Brain pericyte (primary cell): Measurements from ENCODE around the gene AATF.
"Not testable (repeated sequence)": the region's sequence is repeated elsewhere in the genome, so short reads cannot be mapped to it uniquely, and the experiment has no call there.

Experiments
- DNase-seq: peaks from one replicate; pipeline ENCODE4 v3.0.0-alpha.2; 2012; ENCODE audit warnings: low read depth, low spot score

AATF gene

DNA sequence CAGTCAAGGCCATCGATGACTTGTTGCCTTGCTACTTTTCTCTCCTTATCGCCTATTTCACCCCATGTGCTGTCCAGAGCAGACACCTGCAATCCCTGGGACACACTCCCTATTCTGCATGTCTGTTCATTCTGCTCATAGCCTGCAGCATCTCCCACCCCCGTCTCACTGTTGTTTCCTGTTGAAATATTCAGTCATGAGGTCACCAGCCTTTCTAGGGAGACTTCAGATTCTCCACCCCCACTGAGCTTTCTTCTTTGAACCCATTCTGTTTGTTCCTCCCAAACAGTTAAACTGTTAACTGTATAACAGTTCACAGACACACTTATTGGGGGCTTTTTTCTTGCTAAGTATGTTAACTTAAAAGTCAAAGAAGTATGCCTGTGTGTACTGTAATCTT lies 94.4 kb downstream of the AATF start:
- DNase-seq = no peak

DNA sequence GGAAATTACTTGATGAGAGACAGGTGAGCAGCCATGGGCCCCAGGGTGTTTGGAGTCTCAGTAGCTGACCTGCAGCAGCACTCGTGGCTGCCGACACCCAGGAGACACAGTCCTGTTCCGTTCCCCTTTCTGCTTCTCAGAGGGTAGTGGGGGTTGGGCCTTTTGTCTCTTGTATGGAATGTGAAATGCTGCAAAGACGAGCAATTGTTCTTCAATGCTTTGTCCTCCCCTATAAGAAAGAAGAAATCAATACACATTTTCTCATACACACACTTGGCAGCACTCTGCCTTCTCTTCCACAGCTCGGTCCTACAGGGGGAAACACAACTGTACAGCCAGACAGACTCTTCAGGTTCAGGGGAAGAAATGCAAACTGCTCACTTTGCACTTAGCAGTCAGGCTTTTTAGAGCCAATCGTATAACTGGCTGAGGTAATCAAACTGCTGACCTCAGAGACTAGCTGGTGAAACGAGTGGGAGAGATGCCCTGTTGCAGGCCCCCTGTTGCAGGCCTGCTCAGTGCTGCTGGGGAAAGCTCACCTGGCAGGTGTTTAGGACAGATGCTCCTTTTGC lies 96.7 kb downstream of the AATF start:
- no peak for DNase-seq

DNA sequence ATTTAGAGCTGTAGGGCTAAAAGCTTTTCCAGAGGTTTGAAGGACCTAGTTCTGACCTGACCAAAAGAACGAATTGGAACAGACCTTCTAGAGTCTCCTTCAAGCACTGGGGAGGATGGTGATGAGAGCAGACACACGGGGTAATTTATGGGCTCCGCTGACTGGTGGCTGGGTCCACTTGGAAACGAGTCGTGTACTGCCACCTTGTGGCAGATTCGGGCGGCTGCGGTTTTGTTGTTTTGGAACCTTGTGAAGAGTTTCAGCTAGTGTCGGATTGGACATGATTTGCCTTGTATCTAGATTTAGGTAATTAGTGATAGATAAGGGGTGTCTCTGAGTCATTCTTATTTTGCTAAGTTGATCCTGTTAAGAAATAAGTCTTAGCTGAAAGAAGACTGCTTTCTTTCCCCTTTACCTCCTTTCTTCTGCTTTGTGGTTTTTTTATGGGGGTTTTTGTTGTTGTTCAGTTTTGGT lies 98.9 kb downstream of the AATF start:
- peak; percentile 48 for DNase-seq

DNA sequence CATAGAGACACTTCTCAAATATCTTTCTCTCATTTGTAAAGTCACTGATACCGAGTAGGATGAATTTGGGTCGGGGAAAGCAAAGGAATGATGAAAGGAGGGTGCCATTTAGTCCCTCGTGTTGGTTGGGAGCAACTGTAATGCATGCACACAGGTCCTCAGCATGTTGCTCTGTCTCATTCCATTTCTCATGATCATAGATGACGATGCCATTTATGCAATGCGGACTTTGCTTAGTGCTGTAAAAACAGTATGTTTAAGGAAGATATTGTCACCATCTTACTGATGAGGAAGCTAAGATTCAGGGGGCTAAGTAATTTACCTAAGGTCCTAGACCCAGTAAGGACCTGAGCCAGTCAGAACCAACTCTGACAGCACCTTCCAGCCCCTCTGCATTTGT lies 100.1 kb downstream of the AATF start:
- DNase-seq = no peak

DNA sequence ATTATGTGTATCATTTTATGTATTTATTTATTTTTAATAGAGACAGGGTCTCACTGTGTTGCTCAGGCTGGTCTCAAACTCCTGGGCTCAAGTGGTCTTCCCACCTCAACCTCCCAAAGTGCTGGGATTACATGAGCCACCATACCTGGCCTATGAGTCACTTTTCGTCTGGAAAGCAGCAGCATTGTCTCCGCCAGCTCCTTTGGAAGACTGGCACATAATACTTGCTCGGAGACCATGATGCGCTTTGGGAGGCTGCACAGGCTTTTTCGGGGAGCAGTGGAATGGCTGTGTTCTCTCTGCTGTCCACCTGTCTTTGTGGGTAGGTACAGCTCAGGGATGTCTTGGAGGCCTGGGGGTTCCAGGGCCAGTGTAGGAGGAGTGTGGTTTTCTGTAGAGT lies 102.2 kb downstream of the AATF start:
- no peak for DNase-seq

DNA sequence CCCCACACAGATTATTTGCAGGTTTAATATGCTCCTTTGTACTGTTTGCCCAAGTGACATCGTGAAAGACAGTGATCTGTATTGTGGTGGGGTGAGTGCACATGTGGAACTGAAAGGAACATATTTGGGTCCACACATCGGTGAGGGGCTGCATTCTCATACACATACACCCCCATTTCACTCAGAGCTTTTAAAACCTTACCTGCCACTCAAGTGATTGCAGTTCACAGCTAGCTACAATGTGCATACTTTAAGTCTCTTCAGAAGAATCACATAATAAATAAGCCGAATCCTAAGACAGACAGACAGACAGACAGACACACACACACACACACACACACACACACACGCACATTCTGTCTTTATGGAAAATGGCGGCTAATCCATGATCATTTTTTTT lies 102.6 kb downstream of the AATF start:
- no peak for DNase-seq

DNA sequence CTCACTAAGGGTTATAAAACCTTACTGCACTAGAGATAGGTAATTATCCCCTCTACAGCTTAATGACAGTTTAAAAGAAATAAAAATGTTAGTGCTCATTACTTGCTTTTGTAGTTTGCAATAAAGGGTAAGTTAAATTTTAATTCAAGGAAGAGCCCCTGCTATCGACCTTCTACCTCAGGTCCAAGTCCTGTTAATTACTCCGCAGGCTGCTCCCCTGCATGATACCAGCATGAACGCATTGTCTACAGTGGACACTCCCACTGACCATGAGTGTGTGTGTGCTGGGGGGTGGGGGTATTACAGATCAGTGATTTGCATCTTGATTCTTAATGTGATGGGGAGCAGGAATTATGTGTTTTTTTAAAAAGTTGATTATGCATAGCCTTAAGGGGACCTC lies 103.1 kb downstream of the AATF start:
- no peak for DNase-seq

DNA sequence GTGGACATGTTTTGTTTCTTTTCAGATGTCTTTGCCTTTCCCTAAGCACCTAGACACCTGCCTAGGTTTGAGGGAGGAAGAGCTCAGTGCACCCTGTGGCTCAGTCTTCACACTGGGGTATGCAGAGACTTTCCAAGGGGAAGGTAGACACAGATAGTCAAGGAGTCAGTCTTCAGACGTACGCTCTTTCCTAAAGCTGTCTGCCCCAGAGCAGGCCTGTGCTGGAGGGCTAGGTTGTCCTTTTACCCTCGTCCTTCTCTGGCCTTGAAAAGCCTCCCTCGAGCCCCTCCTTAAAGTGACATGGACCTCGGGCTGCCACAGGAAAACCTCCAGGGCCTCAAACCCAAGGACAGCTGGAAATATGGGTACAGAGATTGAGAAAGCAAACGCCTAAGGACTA lies 103.7 kb downstream of the AATF start:
- DNase-seq = no peak

DNA sequence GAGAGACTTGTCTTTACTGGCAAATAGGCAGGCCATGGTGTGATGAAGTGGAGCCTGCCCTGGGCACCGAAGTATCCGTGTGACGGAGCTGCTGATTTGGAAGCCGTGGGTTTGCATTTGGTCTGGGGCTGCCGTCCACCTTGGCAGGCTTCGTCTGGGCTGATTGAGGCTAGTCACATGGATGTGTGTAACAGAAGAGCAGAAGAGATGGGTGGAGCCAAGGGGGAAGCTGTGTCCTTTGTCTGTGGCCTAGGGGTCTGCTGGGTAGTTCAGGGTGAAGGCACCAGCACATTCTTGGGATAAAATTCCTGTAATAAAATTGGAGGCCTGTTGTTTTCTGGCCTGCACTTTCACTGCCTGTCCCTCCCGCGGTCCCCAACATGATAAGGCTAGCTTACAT lies 106.1 kb downstream of the AATF start:
- DNase-seq = no peak

DNA sequence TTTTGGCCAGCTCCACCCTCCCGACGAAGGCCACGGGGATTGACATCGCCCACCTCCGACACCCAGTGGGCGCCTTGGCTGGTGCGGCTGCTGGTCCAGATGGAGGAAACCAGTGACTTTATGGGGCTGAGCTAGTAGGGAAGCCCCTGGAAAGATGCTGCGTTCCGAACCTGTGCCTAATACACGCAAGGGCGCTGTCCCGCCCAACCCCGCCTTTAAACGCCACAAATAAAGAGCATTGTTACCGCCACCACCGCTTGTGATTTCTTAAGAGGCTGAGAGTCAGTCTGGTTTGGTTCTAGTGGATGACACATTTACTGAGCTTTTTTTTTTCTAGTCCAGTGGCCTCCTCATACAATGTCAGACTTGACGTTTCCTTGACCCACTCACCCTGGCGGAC lies 107.9 kb downstream of the AATF start:
- DNase-seq = no peak

DNA sequence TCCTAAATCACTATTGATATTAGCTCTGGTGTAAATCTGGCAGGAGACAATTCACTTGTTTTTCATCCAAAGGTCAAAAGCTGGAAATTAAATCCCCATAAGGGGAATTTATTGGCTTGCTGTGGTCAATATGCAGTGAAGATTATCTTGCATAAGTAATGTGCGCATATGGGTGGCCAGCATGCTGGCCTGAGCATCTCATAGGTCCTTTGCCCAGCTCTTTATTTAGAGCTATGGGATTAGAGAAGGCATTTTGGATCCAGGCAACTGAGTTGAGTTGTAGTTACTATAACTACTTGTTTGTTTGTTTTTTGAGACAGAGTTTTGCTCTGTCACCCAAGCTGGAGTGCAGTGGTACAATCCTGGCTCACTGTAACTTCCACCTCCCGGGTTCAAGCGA lies 110.7 kb downstream of the AATF start:
- DNase-seq = no peak

DNA sequence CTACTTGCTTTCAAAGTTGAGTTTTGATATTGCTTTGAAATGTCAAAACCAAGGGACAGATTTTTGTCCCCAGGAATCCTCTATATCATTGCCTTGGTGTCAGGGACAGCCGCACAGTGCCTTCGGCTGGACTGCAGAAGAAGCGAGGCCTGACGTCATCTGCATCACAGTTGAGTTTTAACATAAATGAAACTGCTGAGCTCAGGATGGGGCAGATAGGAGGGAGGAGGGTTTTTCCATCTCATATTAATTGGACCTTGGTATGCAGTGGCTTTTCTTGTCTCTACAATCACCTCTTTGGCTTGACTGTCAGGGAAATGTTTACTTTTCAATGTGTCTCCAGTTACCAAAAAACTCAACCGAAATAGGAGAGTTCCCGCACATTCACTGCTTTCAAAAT lies 111.3 kb downstream of the AATF start:
- DNase-seq = no peak

DNA sequence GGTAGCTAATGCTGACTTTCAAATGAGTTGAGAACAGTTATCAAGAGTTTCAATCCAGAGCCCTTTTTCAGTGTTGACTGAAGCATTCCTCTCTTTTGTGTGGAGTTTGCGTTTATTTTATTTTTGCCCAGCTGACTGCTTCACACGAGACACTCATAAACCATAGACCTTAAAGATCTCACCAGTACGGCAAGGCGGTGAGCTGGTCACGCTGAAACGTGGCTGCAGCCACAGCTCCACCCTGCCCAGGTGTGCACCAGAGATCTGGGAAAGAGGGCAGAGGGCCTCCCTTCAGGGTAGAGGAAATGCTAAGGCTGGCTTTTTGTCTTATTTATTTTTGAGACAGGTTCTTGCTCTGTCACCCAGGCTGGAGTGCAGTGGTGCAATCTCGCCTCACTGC lies 112.2 kb downstream of the AATF start:
- no peak for DNase-seq

DNA sequence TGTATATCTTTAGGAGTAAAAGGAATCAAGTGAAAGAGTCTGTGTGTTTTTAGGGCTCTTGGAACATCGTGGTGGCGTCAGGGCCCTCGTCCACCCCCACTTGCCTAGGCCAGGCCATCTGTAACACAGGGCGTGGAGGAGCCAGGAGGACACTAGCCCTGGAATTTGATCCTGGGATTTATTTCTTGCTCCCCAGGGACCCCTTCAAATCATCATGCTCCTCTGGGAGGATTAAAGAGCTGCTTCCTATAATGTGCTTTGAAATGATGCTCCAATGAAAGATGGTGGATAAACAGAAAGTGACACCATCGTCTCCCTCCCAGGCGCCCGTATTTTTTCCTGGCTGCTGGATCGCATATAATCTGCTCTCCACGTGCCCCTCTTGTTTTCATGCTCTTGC lies 113.3 kb downstream of the AATF start:
- DNase-seq = no peak

DNA sequence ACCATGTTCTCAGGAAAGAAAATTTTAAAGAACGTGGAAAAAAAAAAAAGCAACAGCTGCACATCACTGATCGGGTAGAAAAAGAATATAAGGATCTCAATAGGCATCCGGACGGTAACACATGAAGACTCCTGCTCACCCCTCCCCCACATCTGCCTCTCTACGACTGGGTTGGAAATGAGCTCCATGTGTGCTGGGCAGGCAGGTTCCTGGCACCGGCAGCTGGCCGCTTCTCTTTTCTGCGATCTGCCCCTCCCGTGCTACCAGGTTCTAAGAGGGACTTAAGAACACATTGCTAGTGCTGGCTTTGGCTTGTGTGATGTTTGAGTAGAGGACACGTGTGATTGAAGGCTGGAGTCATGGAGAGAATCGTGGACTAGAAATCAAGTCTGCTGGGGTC lies 115.5 kb downstream of the AATF start:
- DNase-seq = no peak

DNA sequence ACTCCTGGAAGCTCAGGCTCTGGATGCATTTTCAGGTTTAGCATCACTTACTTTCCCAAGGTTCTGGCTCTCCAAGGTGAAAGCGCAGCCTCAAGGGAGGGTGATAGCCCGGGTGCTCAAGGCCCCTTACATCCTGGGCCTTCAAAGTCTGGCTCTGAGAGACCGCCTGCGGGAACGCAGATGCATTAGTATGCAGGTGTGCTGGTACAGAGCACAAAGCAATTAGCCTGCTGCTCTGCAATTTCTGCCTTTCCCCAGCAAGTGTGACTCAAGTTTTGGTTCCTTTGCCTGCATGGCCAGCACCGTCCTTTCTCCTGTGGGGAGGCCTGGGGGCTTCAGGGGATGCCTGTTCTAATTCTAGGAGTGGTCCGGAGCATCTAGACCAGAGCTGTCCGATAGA lies 116.2 kb downstream of the AATF start:
- DNase-seq = no peak

DNA sequence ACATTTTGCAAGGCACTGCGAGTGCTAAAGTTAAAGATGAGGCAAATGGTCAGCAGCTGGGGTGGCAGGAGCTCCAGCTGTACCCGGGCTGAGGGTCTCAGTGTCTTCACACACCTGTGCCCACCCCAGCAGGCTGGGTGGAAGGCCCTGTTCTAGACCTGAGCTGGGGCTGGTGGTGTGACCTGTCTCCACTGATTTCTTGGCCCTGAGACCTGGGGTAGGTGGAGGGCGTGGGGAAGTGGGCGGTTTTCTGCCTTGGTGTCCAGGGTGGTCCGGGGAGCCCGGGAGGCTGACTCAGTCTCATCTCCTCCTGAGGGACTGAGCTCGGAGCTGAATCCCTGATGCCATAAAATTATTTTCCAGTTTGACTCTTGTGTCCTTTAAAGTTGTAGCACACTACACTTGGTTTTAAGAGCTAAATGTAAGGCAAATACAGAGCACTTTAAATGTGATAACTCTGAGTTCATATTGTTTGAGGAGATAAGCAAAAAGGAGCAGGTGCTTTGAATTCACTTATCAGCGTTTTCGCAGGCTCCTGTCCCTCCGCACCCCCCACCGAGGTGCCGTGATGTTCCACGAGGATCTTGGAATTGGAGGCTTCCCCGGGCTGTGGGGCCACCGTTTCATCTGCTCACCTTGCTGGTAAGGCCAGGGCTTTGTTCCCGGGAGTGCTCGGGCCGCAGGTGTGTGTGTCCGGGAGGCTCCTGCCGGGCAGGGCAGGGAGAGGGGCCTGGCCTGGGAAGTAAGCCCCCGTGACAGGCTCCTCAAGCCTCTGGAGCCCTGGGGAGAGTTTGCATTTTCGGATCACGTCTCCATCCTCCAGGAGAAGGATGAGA lies 117.0 kb downstream of the AATF start:
- no peak for DNase-seq

DNA sequence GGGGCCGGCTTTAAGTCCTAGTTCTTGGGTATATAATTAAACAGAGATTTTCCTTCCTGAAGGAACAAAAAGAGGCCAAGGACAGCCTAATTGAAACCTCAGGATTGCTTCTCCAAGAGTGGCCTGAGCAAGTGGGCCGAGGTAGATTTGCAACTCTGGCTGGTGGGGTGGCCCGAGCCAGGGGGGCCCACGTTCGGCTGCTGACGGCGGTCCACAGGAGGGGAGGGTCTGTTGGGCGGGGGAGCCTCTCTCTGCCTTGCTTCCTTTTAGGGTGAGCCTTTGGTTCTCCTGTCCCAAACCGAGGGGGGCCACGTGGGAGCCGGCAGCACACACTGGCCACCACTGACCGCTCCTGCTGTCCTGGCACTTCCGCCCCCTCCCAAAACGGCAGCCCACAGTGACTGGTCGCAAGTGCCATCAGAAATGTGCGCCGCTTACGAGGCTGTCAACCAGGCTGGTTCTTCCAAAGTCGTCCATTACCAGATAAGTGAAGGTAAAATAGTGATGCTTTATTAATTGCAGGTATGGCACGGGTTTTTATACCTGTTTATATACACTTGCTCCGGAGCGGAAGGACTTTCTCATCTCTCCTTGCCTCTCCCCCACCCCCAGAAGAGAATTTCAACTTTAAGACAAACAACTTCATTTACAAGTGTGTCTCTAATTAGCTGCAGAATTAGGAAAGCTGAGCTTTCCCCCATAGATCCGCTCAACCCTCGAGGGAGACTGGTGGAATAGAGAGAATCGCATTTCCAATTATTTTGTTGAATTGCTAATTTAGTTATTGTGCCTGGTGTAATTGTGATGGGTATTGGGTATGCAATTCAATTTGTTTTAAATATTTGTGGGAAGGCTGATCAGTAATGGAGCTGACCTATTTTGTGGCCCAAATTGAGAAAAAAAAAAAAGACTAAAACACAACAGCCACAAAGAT lies 117.8 kb downstream of the AATF start:
- no peak for DNase-seq

DNA sequence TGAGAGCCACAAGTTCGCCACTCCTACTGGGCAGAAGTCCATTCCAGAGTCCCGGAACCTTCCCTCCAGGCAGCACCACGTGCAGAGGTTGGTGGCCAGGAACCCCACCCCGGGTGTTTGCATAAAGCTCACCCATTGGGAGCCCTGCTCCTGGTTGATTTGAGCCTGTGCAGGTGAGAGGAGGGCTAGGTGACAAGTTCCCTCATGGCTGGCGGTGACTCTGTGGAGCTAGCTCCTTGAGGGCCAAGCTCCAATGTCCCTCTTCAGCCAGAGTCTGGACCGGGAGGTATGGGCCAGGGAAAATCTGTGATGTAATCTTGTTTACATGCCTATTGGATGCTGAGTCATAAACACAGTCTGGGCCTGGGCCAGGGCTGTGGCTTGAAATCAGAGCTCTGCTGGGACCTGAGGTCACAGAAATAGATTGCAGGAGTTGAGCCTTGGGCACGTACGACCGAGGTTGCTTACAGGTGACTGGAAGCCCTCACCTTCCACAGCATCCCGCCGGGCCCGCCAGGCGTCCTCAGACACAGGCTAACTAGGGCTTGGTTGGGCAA lies 118.9 kb downstream of the AATF start:
- no peak for DNase-seq

DNA sequence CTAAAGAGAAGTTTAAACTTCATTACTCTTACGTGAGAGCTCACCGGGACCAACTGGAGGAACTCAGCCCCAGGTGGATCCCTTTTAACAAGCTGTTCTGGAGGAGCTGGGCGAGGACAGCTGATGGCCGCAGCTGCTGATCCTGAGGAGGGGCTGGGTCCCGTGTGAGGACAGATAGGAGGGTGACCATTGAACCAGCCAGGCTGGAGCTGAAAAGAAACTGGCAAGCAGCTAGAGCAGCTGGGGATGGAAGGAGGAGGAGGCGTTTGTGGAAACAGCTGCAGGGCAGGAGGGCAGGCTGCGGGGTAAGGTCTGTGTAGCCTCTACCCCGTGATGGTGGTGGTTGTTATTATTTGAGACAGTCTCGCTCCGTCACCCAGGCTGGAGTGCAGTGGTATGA lies 119.5 kb downstream of the AATF start:
- DNase-seq = no peak

DNA sequence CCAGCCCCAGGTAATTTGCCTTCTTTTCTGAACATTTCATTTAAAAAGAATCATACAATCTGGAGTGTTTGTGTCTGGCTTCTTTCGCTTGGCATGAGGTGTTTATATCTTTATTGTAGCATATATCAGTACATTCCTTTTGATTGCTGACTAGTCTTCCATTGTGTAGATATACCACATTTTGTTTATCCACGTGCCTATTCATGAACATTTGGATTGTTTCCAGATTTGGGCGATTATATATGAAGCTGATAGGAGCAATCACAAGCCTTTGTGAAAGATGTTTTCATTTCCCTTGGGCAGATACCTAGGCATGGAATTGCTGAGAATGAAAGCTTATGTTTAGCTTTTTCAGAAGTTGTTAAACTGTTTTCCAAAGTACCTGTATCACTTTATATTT lies 120.3 kb downstream of the AATF start:
- DNase-seq = no peak

DNA sequence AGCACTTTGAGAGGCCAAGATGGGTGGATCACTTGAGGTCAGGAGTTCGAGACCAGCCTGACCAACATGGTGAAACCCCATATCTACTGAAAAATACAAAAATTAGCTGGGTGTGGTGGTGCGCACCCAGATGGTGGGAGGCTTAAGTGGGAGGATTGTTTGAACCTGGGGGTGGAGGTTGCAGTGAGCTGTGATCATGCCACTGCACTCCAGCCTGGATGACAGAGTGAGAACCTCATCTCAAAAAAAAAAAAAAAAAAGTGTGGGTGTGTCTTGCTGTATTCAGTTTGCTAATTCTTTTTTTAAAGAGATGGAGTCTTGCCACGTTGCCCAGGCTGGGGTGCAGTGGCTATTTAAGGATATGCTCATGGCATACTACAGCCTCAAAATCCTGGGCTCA lies 124.7 kb downstream of the AATF start:
- DNase-seq = not testable (repeated sequence)
